ENCODE measurements around the gene HS3ST6.
A peak's percentile ranks its signal among the peaks of the same experiment; 100 is the strongest.

The HS3ST6 gene

GRCh38 chr16:1909561-1910231 is 8.5 kb downstream of the HS3ST6 start:
- Mint-ChIP-seq H3K9me3 (no peaks in the 10 kb centered on the region), H3K4me3 (no peak overlapping the region), H3K27me3 (ENCODE audit: low read depth) (peaks cover 30% of the 10 kb centered on the region), H3K4me1 (peaks cover 6% of the 10 kb centered on the region), H3K36me3 (ENCODE audit: low read depth) (no peaks in the 10 kb centered on the region), H3K27ac (no peak overlapping the region)
- TF ChIP-seq CTCF (IDR thresholded peaks at IDR 0.05; ENCODE audit: unreplicated experiment in 3 of 3): no peak

DNA sequence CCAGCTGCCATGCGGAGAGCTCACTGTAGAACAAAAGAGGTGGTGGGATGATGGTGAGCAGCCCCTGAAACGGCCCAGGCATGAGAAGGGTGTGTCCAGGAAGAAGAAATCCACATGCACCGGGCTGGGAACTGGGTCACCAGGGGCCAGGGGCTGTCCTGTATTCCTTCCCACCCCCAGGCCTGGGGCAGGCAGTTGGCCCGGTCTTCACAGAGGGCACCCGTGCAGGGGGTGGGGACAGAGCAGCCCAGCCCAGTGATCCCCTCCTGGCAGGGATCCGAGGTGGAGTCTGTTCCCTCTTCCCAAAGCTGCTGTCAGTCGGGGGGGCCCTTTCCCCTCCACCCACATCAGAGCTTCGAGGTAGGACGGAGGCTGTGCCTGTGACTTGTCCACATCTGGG is 9.2 kb downstream of the HS3ST6 start:
- no peak overlapping the region for H3K4me3 Mint-ChIP-seq
- no peaks in the 10 kb centered on the region for H3K36me3 Mint-ChIP-seq (ENCODE audit: low read depth)
- no peak for TF ChIP-seq CTCF (IDR thresholded peaks at IDR 0.05; ENCODE audit: unreplicated experiment in 3 of 3)
- no peak overlapping the region for H3K27ac Mint-ChIP-seq
- H3K27me3 Mint-ChIP-seq (ENCODE audit: low read depth): peaks cover 29% of the 10 kb centered on the region
- no peaks in the 10 kb centered on the region for H3K9me3 Mint-ChIP-seq
- H3K4me1 Mint-ChIP-seq: peaks cover 12% of the 10 kb centered on the region

DNA sequence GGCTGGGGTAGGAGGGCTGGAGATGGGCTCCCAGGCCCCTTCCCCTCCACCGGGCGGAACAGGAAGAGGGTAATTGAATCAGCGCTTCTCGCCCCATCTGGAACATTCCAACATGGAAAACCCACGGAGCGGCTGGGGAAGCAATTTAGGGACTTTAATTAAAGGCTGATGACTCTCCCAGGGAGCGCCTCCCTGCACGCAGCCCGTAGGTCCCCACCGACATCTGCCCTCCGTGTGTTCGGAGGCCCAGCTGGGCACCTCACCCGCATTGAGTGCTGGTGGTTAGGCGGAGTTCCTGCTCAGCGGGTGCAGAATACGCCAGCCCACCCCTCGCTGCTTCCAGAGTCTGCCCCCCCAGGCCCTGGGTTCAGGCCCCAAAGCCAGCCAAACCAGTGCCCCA is 10.0 kb downstream of the HS3ST6 start:
- H3K27ac Mint-ChIP-seq: no peak overlapping the region
- no peak overlapping the region for H3K4me3 Mint-ChIP-seq
- no peak for TF ChIP-seq CTCF (IDR thresholded peaks at IDR 0.05; ENCODE audit: unreplicated experiment in 3 of 3)
- H3K9me3 Mint-ChIP-seq: no peaks in the 10 kb centered on the region
- peaks cover 29% of the 10 kb centered on the region for H3K27me3 Mint-ChIP-seq (ENCODE audit: low read depth)
- no peaks in the 10 kb centered on the region for H3K36me3 Mint-ChIP-seq (ENCODE audit: low read depth)
- H3K4me1 Mint-ChIP-seq: peaks cover 12% of the 10 kb centered on the region

- Mint-ChIP-seq H3K36me3 (ENCODE audit: low read depth) (no peaks in the 10 kb centered on the region), H3K27ac (no peak overlapping the region), H3K4me1 (peaks cover 16% of the 10 kb centered on the region), H3K9me3 (no peaks in the 10 kb centered on the region), H3K27me3 (ENCODE audit: low read depth) (peaks cover 24% of the 10 kb centered on the region), H3K4me3 (no peak overlapping the region)
- no peak for TF ChIP-seq CTCF (IDR thresholded peaks at IDR 0.05; ENCODE audit: unreplicated experiment in 3 of 3)
Observed at GRCh38 chr16:1907226-1907860, 10.9 kb downstream of the HS3ST6 start.

- H3K9me3 Mint-ChIP-seq: no peaks in the 10 kb centered on the region
- H3K27me3 Mint-ChIP-seq (ENCODE audit: low read depth): peaks cover 23% of the 10 kb centered on the region
- peaks cover 16% of the 10 kb centered on the region for H3K4me1 Mint-ChIP-seq
- H3K36me3 Mint-ChIP-seq (ENCODE audit: low read depth): no peaks in the 10 kb centered on the region
- TF ChIP-seq CTCF (IDR thresholded peaks at IDR 0.05; ENCODE audit: unreplicated experiment in 3 of 3): no peak
- H3K4me3 Mint-ChIP-seq: no peak overlapping the region
- H3K27ac Mint-ChIP-seq: peak overlapping the region in 1 of 3 experiments; percentile 52
Observed at GRCh38 chr16:1906846-1907165, 11.4 kb downstream of the HS3ST6 start.

All from nephron (organoid).